PC-3 (cell line): Measurements from ENCODE around the gene NOTCH1. TPM values are rescaled to one million over a fixed set of nuclear protein-coding genes. Genes with fewer than 3 reads are reported as not detected.

Source experiments
- ATAC-seq: fragments of 200-7000 bp; cut with Tn5 transposase; 2 replicates; pipeline ENCODE4 v1.9.1; 2020; ENCODE audit warnings: mild to moderate bottlenecking, moderate library complexity
- BruUV-seq: library from RNA; stranded (reverse); fragments of 400-500 nt; replicated peaks from 2 replicates; lab custom pipeline; 2021; lab: Mats Ljungman, UMichigan
- CTCF ChIA-PET: fragments of 300-600 bp; sonication (Branson Sonifier 250); formaldehyde crosslinking; loops from one replicate; lab custom pipeline; 2022; ENCODE audit warnings: antibody characterized with exemption; lab: Charles Lee
- POLR2A ChIA-PET: fragments of 300-600 bp; sonication (Branson Sonifier 250); formaldehyde crosslinking; loops from one replicate; lab custom pipeline; 2022; ENCODE audit warnings: antibody characterized with exemption; ENCODE audit not compliant: unreplicated experiment; lab: Charles Lee
- DNase-seq: peaks from one replicate; pipeline ENCODE4 v3.0.0-alpha.2; 2015
- H2AFZ ChIP-seq: fragments of 300-600 bp; sonication (generic); 2 replicates; pipeline ENCODE4 v1.6.0; 2016; ENCODE audit warnings: antibody characterized with exemption, low read length
- H3F3A ChIP-seq: fragments of 300-600 bp; sonication (generic); one replicate; pipeline ENCODE4 v1.6.0; 2017; ENCODE audit warnings: antibody characterized with exemption, low read length, control low read depth, mild to moderate bottlenecking; ENCODE audit not compliant: unreplicated experiment
- H3K27ac ChIP-seq: fragments of 300-600 bp; sonication (generic); 2 replicates; pipeline ENCODE4 v1.5.1; 2016; ENCODE audit warnings: mild to moderate bottlenecking, low read length
- H3K27me3 ChIP-seq: fragments of 300-600 bp; sonication (generic); 2 replicates; pipeline ENCODE4 v1.6.1; 2016; ENCODE audit warnings: low read length, mixed read lengths
- H3K36me3 ChIP-seq: fragments of 300-600 bp; sonication (generic); 2 replicates; pipeline ENCODE4 v1.6.1; 2016; ENCODE audit warnings: low read depth, mixed run types, low read length, mixed read lengths
- H3K4me1 ChIP-seq: fragments of 300-600 bp; sonication (generic); 2 replicates; pipeline ENCODE4 v1.5.1; 2016; ENCODE audit warnings: low read length; ENCODE audit not compliant: insufficient read depth
- H3K4me2 ChIP-seq: fragments of 300-600 bp; sonication (generic); 2 replicates; pipeline ENCODE4 v1.6.0; 2016; ENCODE audit warnings: low read length
- H3K4me3 ChIP-seq: fragments of 300-600 bp; sonication (generic); 2 replicates; pipeline ENCODE4 v1.5.1; 2016; ENCODE audit warnings: mild to moderate bottlenecking, low read length, mixed read lengths
- H3K79me2 ChIP-seq: fragments of 300-600 bp; sonication (generic); 2 replicates; pipeline ENCODE4 v1.6.1; 2017; ENCODE audit warnings: low read length, mixed read lengths
- H3K9ac ChIP-seq: fragments of 300-600 bp; sonication (generic); 2 replicates; pipeline ENCODE4 v1.6.0; 2016; ENCODE audit warnings: mild to moderate bottlenecking, low read length
- H3K9me2 ChIP-seq: fragments of 300-600 bp; sonication (generic); replicated peaks from 2 replicates; pipeline ENCODE4 v1.6.1; 2016; ENCODE audit warnings: mixed run types, low read length, mixed read lengths
- H3K9me3 ChIP-seq: fragments of 300-600 bp; sonication (generic); 2 replicates; pipeline ENCODE4 v1.6.1; 2016; ENCODE audit warnings: low read length, mixed read lengths
- H4K20me1 ChIP-seq: fragments of 300-600 bp; sonication (generic); 2 replicates; pipeline ENCODE4 v1.6.1; 2016; ENCODE audit warnings: low read length, mixed read lengths
- CTCF ChIP-seq: fragments of 300-600 bp; sonication (generic); conservative IDR thresholded peaks from 2 replicates; pipeline ENCODE4 v1.5.1; 2017; ENCODE audit warnings: antibody characterized with exemption, low read depth, mild to moderate bottlenecking, low read length
- EZH2 ChIP-seq: fragments of 300-600 bp; sonication (generic); IDR thresholded peaks from one replicate; pipeline ENCODE4 v1.6.1; 2017; ENCODE audit warnings: antibody characterized with exemption, mild to moderate bottlenecking, low read length; ENCODE audit not compliant: unreplicated experiment
- EZH2phosphoT487 ChIP-seq: fragments of 300-600 bp; sonication (generic); IDR thresholded peaks from 2 replicates; pipeline ENCODE4 v1.6.1; 2018; ENCODE audit warnings: mild to moderate bottlenecking, antibody characterized with exemption, low read length, borderline replicate concordance
- intact Hi-C: fragments of 100-400 bp; cut with micrococcal nuclease; formaldehyde crosslinking; loops from 2 replicates; pipeline ENCODE4 v1.9.0; 2023
- total RNA-seq: library from RNA; depleted of rRNA; stranded (reverse); fragments of >200 nt; gene quantifications from 2 replicates; pipeline ENCODE4 v1.2.3, GENCODE V29; 2014

NOTCH1 gene
- total RNA-seq, 1 experiment from 2014 or later: 14.3 TPM

GRCh38 chr9:136589766-136590763, 44.2 kb upstream of the NOTCH1 start:
- Histone ChIP-seq H3K4me2 (no peak overlapping the region), H3K9ac (no peak overlapping the region), H3K36me3 (no peaks in the 10 kb centered on the region), H4K20me1 (no peaks in the 10 kb centered on the region), H3K9me3 (no peaks in the 10 kb centered on the region), H3K4me3 (no peak overlapping the region), H3K9me2 (no peaks in the 10 kb centered on the region), H3K4me1 (no peaks in the 10 kb centered on the region), H2AFZ (no peak overlapping the region), H3K27ac (no peak overlapping the region), H3K79me2 (no peaks in the 10 kb centered on the region), H3K27me3 (no peaks in the 10 kb centered on the region), H3F3A (no peaks in the 10 kb centered on the region)
- DNase-seq: no peak
- BruUV-seq: no TSS peak
- ATAC-seq: no peak
- CTCF ChIA-PET: no interaction called here
- no peak for TF ChIP-seq CTCF
- TF ChIP-seq EZH2phosphoT487: no peak
- no peak for TF ChIP-seq EZH2
- intact Hi-C loops: no loop called here
- POLR2A ChIA-PET: no interaction called here

GRCh38 chr9:136588663-136589464, 43.0 kb upstream of the NOTCH1 start:
- Histone ChIP-seq H4K20me1 (no peaks in the 10 kb centered on the region), H3K4me1 (no peaks in the 10 kb centered on the region), H3K9ac (no peak overlapping the region), H3K79me2 (no peaks in the 10 kb centered on the region), H3K9me2 (no peaks in the 10 kb centered on the region), H3K9me3 (no peaks in the 10 kb centered on the region), H3K27me3 (no peaks in the 10 kb centered on the region), H3K4me3 (no peak overlapping the region), H3K36me3 (no peaks in the 10 kb centered on the region), H3K27ac (no peak overlapping the region), H2AFZ (no peak overlapping the region), H3K4me2 (no peak overlapping the region), H3F3A (no peaks in the 10 kb centered on the region)
- BruUV-seq: no TSS peak
- CTCF ChIA-PET: no interaction called here
- DNase-seq (no peak), ATAC-seq (no peak)
- no peak for TF ChIP-seq CTCF
- TF ChIP-seq EZH2phosphoT487: no peak
- TF ChIP-seq EZH2: no peak
- POLR2A ChIA-PET: no interaction called here
- intact Hi-C loops: no loop called here
